Small intestine (tissue), 7 donors: ENCODE results near the gene LRRFIP2. TPM values are rescaled to one million over a fixed set of nuclear protein-coding genes. Genes with fewer than 3 reads are reported as not detected.

Source experiments
- DNase-seq, 2 donors: peaks; one replicate each; pipeline versions ENCODE4 v3.0.0 to v3.0.0-alpha.2; 2013
- FAIRE-seq: peaks from 2 replicates; lab custom pipeline; 2012; peaks lifted over from hg19 to GRCh38; lab: Jason Lieb, UNC
- H3K27ac ChIP-seq, 3 donors: one replicate each; pipeline ENCODE4 v1.5.1; 2013; ENCODE audit warnings: low read length in 2 of 3, mild to moderate bottlenecking in 2 of 3, control low read depth in 1 of 3, inconsistent platforms in 1 of 3, low read depth in 1 of 3, moderate library complexity in 1 of 3
- H3K27me3 ChIP-seq, 3 donors: one replicate each; pipeline ENCODE4 v1.6.1; 2013; ENCODE audit warnings: low read length in 3 of 3, inconsistent platforms in 1 of 3; ENCODE audit not compliant: control insufficient read depth in 3 of 3, insufficient read depth in 3 of 3
- H3K36me3 ChIP-seq, 3 donors: one replicate each; pipeline ENCODE4 v1.6.1; 2013; ENCODE audit warnings: low read length in 3 of 3, inconsistent platforms in 1 of 3, low read depth in 1 of 3, mild to moderate bottlenecking in 1 of 3, moderate library complexity in 1 of 3; ENCODE audit not compliant: control insufficient read depth in 3 of 3, insufficient read depth in 2 of 3
- H3K4me1 ChIP-seq, 3 donors: one replicate each; pipeline ENCODE4 v1.6.1; 2013; ENCODE audit warnings: low read length in 2 of 3, inconsistent platforms in 1 of 3, low read depth in 1 of 3, mild to moderate bottlenecking in 1 of 3, moderate library complexity in 1 of 3; ENCODE audit not compliant: control insufficient read depth in 3 of 3, insufficient read depth in 2 of 3
- H3K4me3 ChIP-seq, 3 donors: one replicate each; pipeline ENCODE4 v1.5.1; 2013; ENCODE audit warnings: low read length in 3 of 3, control low read depth in 1 of 3, inconsistent platforms in 1 of 3, low read depth in 1 of 3, mild to moderate bottlenecking in 1 of 3, moderate library complexity in 1 of 3
- H3K9me3 ChIP-seq, 2 donors: one replicate each; pipeline ENCODE4 v1.6.1; 2013; ENCODE audit warnings: low read depth in 1 of 2, low read length in 1 of 2; ENCODE audit not compliant: control insufficient read depth in 2 of 2, insufficient read depth in 1 of 2
- WGBS, 3 donors: extraction: QIAGEN DNeasy Blood & Tissue Kit; methylation state at CpG; one replicate each; pipeline ENCODE4 v1.1.7; 2013; 5-methylcytosine and 5-hydroxymethylcytosine counted together
- polyA plus RNA-seq, 4 donors: library from polyadenylated mRNA; stranded (reverse) in 3 of 4; unstranded in 1 of 4; fragments of 200-250 nt in 3 of 4; fragments of 120-200 nt in 1 of 4; gene quantifications; one replicate each; pipeline versions ENCODE4 v1.2.1 to v1.2.3, GENCODE V29; 2013
- donor health status: healthy with polysubstance abuse.
- donor health status: control.
- donor health status: control.
- donor health status: Bipolar disorder and iron deficiency.
- donor health status: healthy.

LRRFIP2 gene
- polyA plus RNA-seq, 4 donors: 36.3 to 87.2 (median 46.4) TPM

- Histone ChIP-seq H3K27me3 (no peaks in the 10 kb centered on the region), H3K36me3 (peaks cover 0 to 10% (median 6%) of the 10 kb centered on the region in 3 donors), H3K27ac (no peak overlapping the region), H3K4me1 (peaks cover 0 to 2% (median 0%) of the 10 kb centered on the region in 3 donors), H3K4me3 (no peak overlapping the region), H3K9me3 (no peaks in the 10 kb centered on the region)
- WGBS, 3 donors: 92 to 95% (median 94%) methylated on average over 2 of the region's 2 CpGs
- DNase-seq: no peak
- FAIRE-seq: no peak
Observed at GRCh38 chr3:37118163-37118562, 56.2 kb downstream of the LRRFIP2 start.

- FAIRE-seq: no peak
- Histone ChIP-seq H3K4me3 (no peak overlapping the region), H3K4me1 (peaks cover 0 to 2% (median 0%) of the 10 kb centered on the region in 3 donors)
Observed at GRCh38 chr3:37117548-37117947, 56.8 kb downstream of the LRRFIP2 start.

GRCh38 chr3:37116998-37117397 lies 57.4 kb downstream of the LRRFIP2 start:
- H3K9me3 ChIP-seq: no peaks in the 10 kb centered on the region
- peaks cover 0 to 12% (median 8%) of the 10 kb centered on the region in 3 donors for H3K36me3 ChIP-seq
- H3K27me3 ChIP-seq: no peaks in the 10 kb centered on the region
- no peak overlapping the region for H3K4me3 ChIP-seq
- no peaks in the 10 kb centered on the region for H3K4me1 ChIP-seq
- no peak overlapping the region for H3K27ac ChIP-seq
- FAIRE-seq (no peak), DNase-seq (no peak)
- WGBS, 3 donors: 92 to 98% (median 97%) methylated on average over 1 of the region's 1 CpG

More at GRCh38 chr3:37117548-37117947, 56.8 kb downstream of the LRRFIP2 start:
- Histone ChIP-seq H3K27me3 (no peaks in the 10 kb centered on the region), H3K9me3 (no peaks in the 10 kb centered on the region), H3K27ac (no peak overlapping the region), H3K36me3 (peaks cover 0 to 11% (median 8%) of the 10 kb centered on the region in 3 donors)
- DNase-seq: no peak

- no peaks in the 10 kb centered on the region for H3K9me3 ChIP-seq
- DNase-seq (no peak), FAIRE-seq (no peak)
- H3K27ac ChIP-seq: no peak overlapping the region
- no peak overlapping the region for H3K4me3 ChIP-seq
- H3K36me3 ChIP-seq: peaks cover 0 to 17% (median 8%) of the 10 kb centered on the region in 3 donors
- 56 to 92% (median 86%) methylated on average over 2 of the region's 2 CpGs for WGBS, 3 donors
- no peaks in the 10 kb centered on the region for H3K27me3 ChIP-seq
- H3K4me1 ChIP-seq: no peaks in the 10 kb centered on the region
Observed at GRCh38 chr3:37115446-37115845, 58.9 kb downstream of the LRRFIP2 start.

GRCh38 chr3:37114251-37115145 lies 59.9 kb downstream of the LRRFIP2 start:
- DNase-seq (no peak), FAIRE-seq (no peak)
- no peak overlapping the region for H3K27ac ChIP-seq
- H3K4me3 ChIP-seq: no peak overlapping the region
- 98 to 99% (median 98%) methylated on average over 2 of the region's 2 CpGs for WGBS, 3 donors
- no peaks in the 10 kb centered on the region for H3K9me3 ChIP-seq
- peaks cover 0 to 17% (median 8%) of the 10 kb centered on the region in 3 donors for H3K36me3 ChIP-seq
- H3K4me1 ChIP-seq: no peaks in the 10 kb centered on the region
- H3K27me3 ChIP-seq: no peaks in the 10 kb centered on the region

- FAIRE-seq: no peak
- H3K4me1 ChIP-seq: no peaks in the 10 kb centered on the region
- H3K36me3 ChIP-seq: peaks cover 0 to 15% (median 8%) of the 10 kb centered on the region in 3 donors
- H3K4me3 ChIP-seq: no peak overlapping the region
- H3K9me3 ChIP-seq: no peaks in the 10 kb centered on the region
- H3K27me3 ChIP-seq: no peaks in the 10 kb centered on the region
- no peak overlapping the region for H3K27ac ChIP-seq
- 94 to 100% (median 97%) methylated on average over 1 of the region's 1 CpG for WGBS, 3 donors
- DNase-seq: no peak
Observed at GRCh38 chr3:37112987-37113386, 61.4 kb downstream of the LRRFIP2 start.

GRCh38 chr3:37111199-37111598 lies 63.2 kb downstream of the LRRFIP2 start:
- H3K27ac ChIP-seq: no peak overlapping the region
- WGBS, 3 donors: 84 to 91% (median 87%) methylated on average over 2 of the region's 2 CpGs

GRCh38 chr3:37107846-37108245 lies 66.5 kb downstream of the LRRFIP2 start:
- no peak for FAIRE-seq
- no peak for DNase-seq
- H3K4me1 ChIP-seq: no peaks in the 10 kb centered on the region
- no peak overlapping the region for H3K4me3 ChIP-seq
- peaks cover 0 to 9% (median 1%) of the 10 kb centered on the region in 3 donors for H3K36me3 ChIP-seq
- H3K27me3 ChIP-seq: no peaks in the 10 kb centered on the region
- H3K27ac ChIP-seq: no peak overlapping the region
- 93 to 98% (median 97%) methylated on average over 2 of the region's 2 CpGs for WGBS, 3 donors
- no peaks in the 10 kb centered on the region for H3K9me3 ChIP-seq

More at GRCh38 chr3:37111199-37111598, 63.2 kb downstream of the LRRFIP2 start:
- FAIRE-seq (no peak), DNase-seq (no peak)
- Histone ChIP-seq H3K36me3 (peaks cover 0 to 15% (median 8%) of the 10 kb centered on the region in 3 donors), H3K4me3 (no peak overlapping the region), H3K4me1 (no peaks in the 10 kb centered on the region), H3K9me3 (no peaks in the 10 kb centered on the region), H3K27me3 (no peaks in the 10 kb centered on the region)
